IMR-90 (cell line): ENCODE measurements around the gene MACROD1. TPM values are rescaled to one million over a fixed set of nuclear protein-coding genes. Genes with fewer than 3 reads are reported as not detected.

Source experiments
- ATAC-seq: fragments of 200-7000 bp; cut with Tn5 transposase; 2 replicates; pipeline ENCODE4 v1.9.1; 2020; ENCODE audit warnings: low read depth, mild to moderate bottlenecking, moderate library complexity
- BruUV-seq: library from RNA; stranded (reverse); fragments of 400-500 nt; replicated peaks from 2 replicates; lab custom pipeline; 2021; lab: Mats Ljungman, UMichigan
- CTCF ChIA-PET: fragments of 300-600 bp; formaldehyde crosslinking; extraction: SDS; loops from one replicate; lab custom pipeline; 2021; ENCODE audit warnings: antibody characterized with exemption; lab: Yijun Ruan, JAX
- POLR2A ChIA-PET: fragments of 300-600 bp; sonication (Branson Sonifier 250); formaldehyde crosslinking; loops from one replicate; lab custom pipeline; 2022; ENCODE audit warnings: antibody characterized with exemption; ENCODE audit not compliant: unreplicated experiment; lab: Charles Lee
- DNase-seq: peaks from one replicate; pipeline ENCODE4 v3.0.0; 2013
- H2AFZ ChIP-seq: replicated peaks from 2 replicates; pipeline ENCODE3; 2013; ENCODE audit warnings: low read length, mild to moderate bottlenecking; ENCODE audit not compliant: poor library complexity
- H2AK5ac ChIP-seq: 2 replicates; pipeline ENCODE4 v1.6.1; 2013; ENCODE audit warnings: low read depth, low read length, inconsistent platforms
- H2AK9ac ChIP-seq: replicated peaks from 2 replicates; pipeline ENCODE3; 2013; ENCODE audit warnings: mild to moderate bottlenecking, low read depth, low read length, moderate library complexity; ENCODE audit not compliant: poor library complexity
- H2BK120ac ChIP-seq: 2 replicates; pipeline ENCODE4 v1.6.1; 2013; ENCODE audit warnings: low read depth, low read length, inconsistent platforms
- H2BK15ac ChIP-seq: 3 replicates; pipeline ENCODE4 v1.6.1; 2013; ENCODE audit warnings: low read depth, low read length, inconsistent platforms
- H2BK20ac ChIP-seq: 2 replicates; pipeline ENCODE4 v1.6.1; 2013; ENCODE audit warnings: low read depth, mild to moderate bottlenecking, inconsistent platforms, low read length, moderate library complexity
- H2BK5ac ChIP-seq: 2 replicates; pipeline ENCODE4 v1.6.1; 2013; ENCODE audit warnings: mild to moderate bottlenecking, low read depth, low read length, inconsistent platforms; ENCODE audit not compliant: poor library complexity, severe bottlenecking
- H3K14ac ChIP-seq: replicated peaks from 2 replicates; pipeline ENCODE4 v1.6.1; 2013; ENCODE audit warnings: low read depth, low read length, inconsistent platforms
- H3K18ac ChIP-seq: 2 replicates; pipeline ENCODE4 v1.6.1; 2013; ENCODE audit warnings: low read depth, low read length, control low read depth
- H3K23ac ChIP-seq: 2 replicates; pipeline ENCODE4 v1.6.1; 2013; ENCODE audit warnings: low read depth, low read length, inconsistent platforms
- H3K27ac ChIP-seq: 2 replicates; pipeline ENCODE4 v1.5.1; 2013; ENCODE audit warnings: mild to moderate bottlenecking, control low read depth, low read length; ENCODE audit not compliant: insufficient read depth
- H3K27me3 ChIP-seq: 2 replicates; pipeline ENCODE4 v1.6.1; 2013; ENCODE audit warnings: low read length; ENCODE audit not compliant: control insufficient read depth, insufficient read depth
- H3K36me3 ChIP-seq: 2 replicates; pipeline ENCODE4 v1.6.1; 2013; ENCODE audit warnings: low read length, mixed read lengths; ENCODE audit not compliant: control insufficient read depth, insufficient read depth
- H3K4ac ChIP-seq: 2 replicates; pipeline ENCODE4 v1.6.1; 2013; ENCODE audit warnings: low read depth, low read length, inconsistent platforms
- H3K4me1 ChIP-seq: 2 replicates; pipeline ENCODE4 v1.6.1; 2013; ENCODE audit warnings: low read length, mixed read lengths; ENCODE audit not compliant: control insufficient read depth, insufficient read depth
- H3K4me2 ChIP-seq: 2 replicates; pipeline ENCODE4 v1.6.1; 2013; ENCODE audit warnings: low read depth, mild to moderate bottlenecking, control low read depth, low read length, moderate library complexity
- H3K4me3 ChIP-seq: 2 replicates; pipeline ENCODE4 v1.5.1; 2013; ENCODE audit warnings: low read depth, mild to moderate bottlenecking, control low read depth, low read length, moderate library complexity; ENCODE audit not compliant: insufficient read depth
- H3K56ac ChIP-seq: 2 replicates; pipeline ENCODE4 v1.6.1; 2013; ENCODE audit warnings: low read length, inconsistent platforms; ENCODE audit not compliant: insufficient read depth; ENCODE audit errors: extremely low read depth
- H3K79me1 ChIP-seq, 2 experiments: 2 replicates each; pipeline ENCODE4 v1.6.1; 2013; ENCODE audit warnings: low read length in 2 of 2, inconsistent platforms in 1 of 2, low read depth in 1 of 2
- H3K9ac ChIP-seq: 2 replicates; pipeline ENCODE4 v1.6.1; 2013; ENCODE audit warnings: low read depth, low read length, control low read depth
- H3K9me1 ChIP-seq: 2 replicates; pipeline ENCODE4 v1.6.1; 2013; ENCODE audit warnings: low read length, inconsistent platforms; ENCODE audit not compliant: insufficient read depth
- H3K9me3 ChIP-seq: 2 replicates; pipeline ENCODE4 v1.6.1; 2013; ENCODE audit warnings: low read length; ENCODE audit not compliant: control insufficient read depth, insufficient read depth
- H4K20me1 ChIP-seq: 2 replicates; pipeline ENCODE4 v1.6.1; 2013; ENCODE audit warnings: low read length, inconsistent platforms; ENCODE audit not compliant: insufficient read depth
- H4K5ac ChIP-seq: 2 replicates; pipeline ENCODE4 v1.6.1; 2013; ENCODE audit warnings: mild to moderate bottlenecking, low read depth, low read length, control low read depth
- H4K8ac ChIP-seq, 2 experiments: 2 replicates each; pipeline ENCODE4 v1.6.1; 2013; ENCODE audit warnings: low read depth in 2 of 2, low read length in 2 of 2, control low read depth in 1 of 2, inconsistent platforms in 1 of 2
- H4K91ac ChIP-seq: 2 replicates; pipeline ENCODE4 v1.6.1; 2013; ENCODE audit warnings: low read depth, low read length, inconsistent platforms; ENCODE audit not compliant: insufficient read depth
- CHD1 ChIP-seq: IDR thresholded peaks from 2 replicates; pipeline ENCODE4 v1.6.1; 2012; ENCODE audit warnings: low read depth, low read length, improper control_type of control experiment
- ELK1 ChIP-seq: fragments of 150-350 bp; IDR thresholded peaks from 2 replicates; pipeline ENCODE4 v1.6.1; 2016; ENCODE audit warnings: low read depth, mild to moderate bottlenecking, low read length, moderate library complexity, borderline replicate concordance
- MXI1 ChIP-seq: IDR thresholded peaks from 2 replicates; pipeline ENCODE4 v1.6.1; 2012; ENCODE audit warnings: low read depth, mild to moderate bottlenecking, low read length, moderate library complexity, borderline replicate concordance
- POLR2A ChIP-seq: IDR thresholded peaks from 2 replicates; pipeline ENCODE4 v1.6.1; 2012; ENCODE audit warnings: mild to moderate bottlenecking, low read depth, low read length
- RFX5 ChIP-seq: IDR thresholded peaks from 2 replicates; pipeline ENCODE4 v1.8.0; 2012; ENCODE audit warnings: low read depth, mild to moderate bottlenecking, low read length, moderate library complexity
- WGBS, 2 experiments: methylation state at CpG; one replicate each; pipeline versions ENCODE4 v1.1.5 to v1.1.7; 2013; ENCODE audit warnings: missing lambda C conversion rate in 2 of 2; ENCODE audit not compliant: insufficient read length in 1 of 2; ENCODE audit errors: extremely low coverage in 2 of 2; 5-methylcytosine and 5-hydroxymethylcytosine counted together
- dilution Hi-C: fragments of 300-500 bp; cut with HindIII; formaldehyde crosslinking; loops from one replicate; pipeline ENCODE4 v1.14.3; 2018; ENCODE audit warnings: low sequenced_read_pairs; ENCODE audit not compliant: unreplicated experiment
- in situ Hi-C: fragments of 300-500 bp; cut with MboI; formaldehyde crosslinking; loops from 3 replicates; pipeline ENCODE4 v1.14.3; 2019; ENCODE audit warnings: low sequenced_read_pairs, inconsistent platforms, mixed read lengths
- intact Hi-C: fragments of 100-400 bp; cut with micrococcal nuclease; formaldehyde crosslinking; loops from 2 replicates; pipeline ENCODE4 v1.10.0; 2022
- polyA plus RNA-seq, 3 experiments: library from polyadenylated mRNA; depleted of rRNA; stranded (reverse); fragments of >200 nt; gene quantifications; 2 replicates each; pipeline ENCODE4 v1.2.3, GENCODE V29; 2012; ENCODE audit warnings: low replicate concordance in 1 of 3
- total RNA-seq: library from RNA; depleted of rRNA; stranded (reverse); fragments of >200 nt; gene quantifications from 2 replicates; pipeline ENCODE4 v1.2.3, GENCODE V29; 2012

MACROD1 gene
- total and polyA plus RNA-seq, 2 of the 4 experiments (the other 2 are of a cell fraction): 2.5 to 9.3 TPM

DNA sequence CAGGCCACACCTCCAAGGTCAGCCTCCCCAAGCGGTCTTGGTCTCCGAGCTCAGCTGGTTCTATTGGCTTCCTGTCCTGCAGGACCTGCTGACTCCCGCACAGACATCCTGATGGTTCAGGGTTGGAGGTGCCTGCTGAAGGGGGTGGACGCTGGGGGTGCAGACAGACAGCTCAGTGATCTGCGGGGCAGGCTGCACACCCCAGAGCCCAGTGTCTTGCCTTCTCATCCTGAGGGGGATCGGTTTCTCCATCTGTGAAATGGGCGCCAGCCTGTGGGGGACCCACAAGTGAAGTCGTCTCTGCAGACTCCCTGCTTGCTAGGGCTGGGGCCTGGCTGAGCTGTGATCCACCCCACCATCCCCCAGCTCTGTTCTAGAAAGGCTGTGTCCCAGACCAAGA, 116.4 kb downstream of the MACROD1 start:
- no TSS peak for BruUV-seq

More for the DNA sequence above, 116.4 kb downstream of the MACROD1 start:
- H4K5ac ChIP-seq: no peak overlapping the region
- no peak overlapping the region for H3K14ac ChIP-seq
- H2BK20ac ChIP-seq: no peak overlapping the region
- ChIA-PET CTCF (interaction anchor here (1.5 kb wide), 1 partner anchor 9 kb away, joined by 3 read pairs; no protein-coding TSS in a partner anchor), POLR2A (no interaction called here)
- 100% methylated on average over 1 of the region's 8 CpGs; no CpG with 5 or more reads in 1 of the 2 experiments for WGBS, 2 experiments
- no peak overlapping the region for H3K4me2 ChIP-seq
- no peak overlapping the region for H3K27ac ChIP-seq
- H3K23ac ChIP-seq: no peak overlapping the region
- H2BK5ac ChIP-seq: no peak overlapping the region
- dilution Hi-C loops (no loop called here), intact Hi-C loops (no loop called here), in situ Hi-C loops (no loop called here)
- H3K27me3 ChIP-seq: no peaks in the 10 kb centered on the region; the same call in 1 of the 2 replicates
- no peaks in the 10 kb centered on the region for H3K79me1 ChIP-seq
- H3K9me1 ChIP-seq: no peaks in the 10 kb centered on the region
- H4K8ac ChIP-seq: no peak overlapping the region
- 0 out of 2 replicates have a peak, but pooled peaks cover 8% of the 10 kb centered on the region for H4K20me1 ChIP-seq
- no peak for DNase-seq
- no peak overlapping the region for H3K4ac ChIP-seq
- H3K56ac ChIP-seq: no peak overlapping the region
- H2AK5ac ChIP-seq: no peak overlapping the region
- H3K9ac ChIP-seq: no peak overlapping the region
- TF ChIP-seq POLR2A (no peak), CHD1 (no peak), RFX5 (no peak), ELK1 (no peak), MXI1 (no peak)
- no peak overlapping the region for H2AFZ ChIP-seq
- no peaks in the 10 kb centered on the region for H3K4me1 ChIP-seq
- no peaks in the 10 kb centered on the region for H3K9me3 ChIP-seq
- no peak overlapping the region for H2BK120ac ChIP-seq
- ATAC-seq: no peak
- no peaks in the 10 kb centered on the region for H3K36me3 ChIP-seq
- H4K91ac ChIP-seq: no peak overlapping the region
- H3K4me3 ChIP-seq: no peak overlapping the region
- H2BK15ac ChIP-seq: no peak overlapping the region
- no peak overlapping the region for H2AK9ac ChIP-seq
- no peak overlapping the region for H3K18ac ChIP-seq
